ENCODE results near the gene KBTBD8.

KBTBD8 gene

DNA sequence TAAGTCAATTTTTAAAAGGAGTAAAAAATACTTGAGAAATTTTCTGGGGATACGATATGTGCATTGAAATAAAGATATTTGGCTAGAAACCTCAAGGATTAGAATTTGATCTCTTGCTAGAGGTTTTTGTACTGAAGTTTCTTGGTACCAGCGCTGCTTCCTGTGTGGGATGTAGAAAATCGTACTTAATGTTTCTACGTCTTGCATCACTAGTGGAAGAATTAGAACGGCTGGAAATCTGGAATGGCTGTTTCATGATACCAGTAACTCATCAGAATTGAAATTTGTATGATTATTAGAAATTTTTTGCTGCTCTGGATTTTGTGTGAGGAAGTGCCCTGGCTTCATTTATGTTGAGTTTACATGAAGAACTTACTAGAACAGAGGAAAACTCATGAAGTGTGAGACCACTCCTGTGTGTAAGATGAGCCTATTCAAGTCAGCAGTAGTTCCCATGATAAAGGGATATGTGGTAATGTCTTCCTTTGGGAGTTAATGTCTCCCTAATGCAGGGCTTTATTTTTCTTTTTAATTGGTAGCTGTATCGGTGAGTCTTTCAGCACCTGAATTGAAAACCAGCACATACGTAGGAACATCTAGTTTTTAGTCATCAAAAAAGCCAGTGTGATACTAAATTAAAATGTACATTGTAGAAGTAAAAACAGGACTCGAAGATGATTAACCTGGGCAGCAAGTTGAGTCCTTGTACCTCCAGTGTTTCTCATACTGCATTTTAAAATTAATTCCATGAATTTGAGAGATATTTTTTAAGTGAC lies 3.2 kb downstream of the KBTBD8 start:
- H3K4me1 ChIP-seq (ENCODE audit: low read depth, poor library complexity, severe bottlenecking), result peaks cover 10% of the 10 kb centered on the region
- no peaks in the 10 kb centered on the region for H3K79me2 ChIP-seq (ENCODE audit: insufficient read depth, low read depth)
- no peaks in the 10 kb centered on the region for H4K20me1 ChIP-seq (ENCODE audit: insufficient read depth)
- no peaks in the 10 kb centered on the region for H3K27me3 ChIP-seq (ENCODE audit: insufficient read depth, low read depth)
- H3K9ac ChIP-seq, result no peak overlapping the region
- no peak overlapping the region for H3K4me2 ChIP-seq
- no peak overlapping the region for H3K27ac ChIP-seq
- TF ChIP-seq, protein P1, sequence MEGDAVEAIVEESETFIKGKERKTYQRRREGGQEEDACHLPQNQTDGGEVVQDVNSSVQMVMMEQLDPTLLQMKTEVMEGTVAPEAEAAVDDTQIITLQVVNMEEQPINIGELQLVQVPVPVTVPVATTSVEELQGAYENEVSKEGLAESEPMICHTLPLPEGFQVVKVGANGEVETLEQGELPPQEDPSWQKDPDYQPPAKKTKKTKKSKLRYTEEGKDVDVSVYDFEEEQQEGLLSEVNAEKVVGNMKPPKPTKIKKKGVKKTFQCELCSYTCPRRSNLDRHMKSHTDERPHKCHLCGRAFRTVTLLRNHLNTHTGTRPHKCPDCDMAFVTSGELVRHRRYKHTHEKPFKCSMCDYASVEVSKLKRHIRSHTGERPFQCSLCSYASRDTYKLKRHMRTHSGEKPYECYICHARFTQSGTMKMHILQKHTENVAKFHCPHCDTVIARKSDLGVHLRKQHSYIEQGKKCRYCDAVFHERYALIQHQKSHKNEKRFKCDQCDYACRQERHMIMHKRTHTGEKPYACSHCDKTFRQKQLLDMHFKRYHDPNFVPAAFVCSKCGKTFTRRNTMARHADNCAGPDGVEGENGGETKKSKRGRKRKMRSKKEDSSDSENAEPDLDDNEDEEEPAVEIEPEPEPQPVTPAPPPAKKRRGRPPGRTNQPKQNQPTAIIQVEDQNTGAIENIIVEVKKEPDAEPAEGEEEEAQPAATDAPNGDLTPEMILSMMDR (conservative IDR thresholded peaks at IDR 0.05; ENCODE audit: low read depth, low read length), result no peak
- H2AFZ ChIP-seq (ENCODE audit: low read depth), result no peak overlapping the region
- H3K36me3 ChIP-seq (ENCODE audit: insufficient read depth), result no peaks in the 10 kb centered on the region
- no peak overlapping the region for H3K4me3 ChIP-seq (IDR thresholded peaks at IDR 0.05; ENCODE audit: insufficient read depth, low read depth, low read length)

DNA sequence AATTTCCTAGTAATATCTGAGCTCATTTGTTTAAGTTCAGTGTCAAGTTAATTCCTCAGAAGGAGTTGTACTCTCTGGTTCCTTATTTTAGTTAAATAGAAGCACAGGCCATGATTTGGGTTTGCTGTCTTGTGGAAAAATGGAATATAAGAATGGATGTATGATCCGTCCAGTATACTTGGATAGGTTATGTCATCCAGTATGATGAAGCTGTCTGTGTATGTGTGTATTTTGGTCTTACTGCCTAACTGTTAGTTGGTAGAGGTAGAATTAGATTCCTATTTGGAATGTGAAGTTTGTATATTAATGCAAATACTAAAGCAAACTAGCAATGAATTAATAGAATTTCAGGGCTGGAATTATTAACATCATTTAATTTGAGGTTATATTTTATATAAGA lies 7.9 kb downstream of the KBTBD8 start:
- TF ChIP-seq, protein P1 (conservative IDR thresholded peaks at IDR 0.05; ENCODE audit: low read depth, low read length), result no peak
- H3K79me2 ChIP-seq (ENCODE audit: insufficient read depth, low read depth), result no peaks in the 10 kb centered on the region
- H4K20me1 ChIP-seq (ENCODE audit: insufficient read depth), result no peaks in the 10 kb centered on the region
- H3K4me3 ChIP-seq (IDR thresholded peaks at IDR 0.05; ENCODE audit: insufficient read depth, low read depth, low read length), result no peak overlapping the region
- no peak overlapping the region for H3K9ac ChIP-seq
- H3K27ac ChIP-seq, result no peak overlapping the region
- H2AFZ ChIP-seq (ENCODE audit: low read depth), result no peak overlapping the region
- no peaks in the 10 kb centered on the region for H3K4me1 ChIP-seq (ENCODE audit: low read depth, poor library complexity, severe bottlenecking)
- no peak overlapping the region for H3K4me2 ChIP-seq
- no peaks in the 10 kb centered on the region for H3K27me3 ChIP-seq (ENCODE audit: insufficient read depth, low read depth)
- H3K36me3 ChIP-seq (ENCODE audit: insufficient read depth), result no peaks in the 10 kb centered on the region

DNA sequence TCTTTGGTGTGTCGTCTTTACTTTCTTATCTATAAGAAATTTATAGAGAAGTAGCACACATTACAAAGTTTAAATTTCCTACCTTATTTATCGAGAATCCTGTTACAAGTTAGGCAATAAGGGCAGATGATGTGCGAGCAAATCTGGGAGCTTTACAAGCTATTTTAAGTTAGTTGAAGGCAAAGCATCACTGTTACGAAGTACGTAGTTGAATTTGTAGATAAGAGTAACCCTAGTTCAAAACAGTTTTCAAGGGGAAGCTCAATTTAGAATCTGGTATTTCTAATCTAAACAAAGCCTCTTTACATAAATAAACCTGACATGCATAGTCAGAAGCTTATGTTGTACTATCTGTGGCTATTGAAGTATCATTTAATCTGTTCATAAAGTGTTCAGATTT lies 8.4 kb downstream of the KBTBD8 start:
- Histone ChIP-seq H3K27ac (no peak overlapping the region), H3K4me3 (IDR thresholded peaks at IDR 0.05; ENCODE audit: insufficient read depth, low read depth, low read length) (no peak overlapping the region), H3K36me3 (ENCODE audit: insufficient read depth) (no peaks in the 10 kb centered on the region), H3K27me3 (ENCODE audit: insufficient read depth, low read depth) (no peaks in the 10 kb centered on the region), H3K79me2 (ENCODE audit: insufficient read depth, low read depth) (no peaks in the 10 kb centered on the region), H3K4me1 (ENCODE audit: low read depth, poor library complexity, severe bottlenecking) (no peaks in the 10 kb centered on the region), H3K4me2 (no peak overlapping the region), H2AFZ (ENCODE audit: low read depth) (no peak overlapping the region), H3K9ac (no peak overlapping the region), H4K20me1 (ENCODE audit: insufficient read depth) (no peaks in the 10 kb centered on the region)
- TF ChIP-seq, protein P1 (conservative IDR thresholded peaks at IDR 0.05; ENCODE audit: low read depth, low read length), result no peak

DNA sequence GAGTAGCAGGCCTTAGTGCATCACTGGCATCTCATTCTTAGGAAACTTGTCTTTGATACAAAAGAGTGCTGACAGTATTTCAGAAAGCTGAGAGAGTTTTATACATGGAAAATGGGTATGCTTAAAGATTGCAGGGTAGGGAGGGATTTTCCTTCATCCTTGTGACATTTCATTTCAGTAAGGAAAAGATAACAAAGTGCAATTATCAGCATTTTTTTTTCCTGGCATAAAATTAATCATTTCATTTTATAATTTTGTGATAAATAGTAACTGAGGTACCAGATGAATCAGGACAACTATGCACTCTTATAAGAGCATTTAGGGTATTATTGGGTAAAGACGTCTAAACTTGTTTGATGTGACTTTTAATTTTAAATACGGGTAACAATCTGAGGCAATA lies 10.3 kb downstream of the KBTBD8 start:
- TF ChIP-seq, protein P1 (conservative IDR thresholded peaks at IDR 0.05; ENCODE audit: low read depth, low read length), result no peak
- Histone ChIP-seq H3K9ac (no peak overlapping the region), H3K27ac (no peak overlapping the region), H3K79me2 (ENCODE audit: insufficient read depth, low read depth) (no peaks in the 10 kb centered on the region), H3K4me1 (ENCODE audit: low read depth, poor library complexity, severe bottlenecking) (no peaks in the 10 kb centered on the region), H2AFZ (ENCODE audit: low read depth) (no peak overlapping the region), H4K20me1 (ENCODE audit: insufficient read depth) (no peaks in the 10 kb centered on the region), H3K4me2 (no peak overlapping the region), H3K27me3 (ENCODE audit: insufficient read depth, low read depth) (no peaks in the 10 kb centered on the region), H3K4me3 (IDR thresholded peaks at IDR 0.05; ENCODE audit: insufficient read depth, low read depth, low read length) (no peak overlapping the region), H3K36me3 (ENCODE audit: insufficient read depth) (no peaks in the 10 kb centered on the region)
